Endothelial cell of umbilical vein (primary cell): ENCODE measurements around the gene ZKSCAN4. TPM values are rescaled to one million over a fixed set of nuclear protein-coding genes. Genes with fewer than 3 reads are reported as not detected.

Experiments used
- BruUV-seq: library from RNA; stranded (reverse); fragments of 400-500 nt; replicated peaks from 2 replicates; lab custom pipeline; 2021; lab: Mats Ljungman, UMichigan
- CTCF ChIA-PET: fragments of 300-600, 350-600 bp; sonication (Branson Sonifier 250); formaldehyde crosslinking; loops from one replicate; lab custom pipeline; 2021; ENCODE audit warnings: antibody characterized with exemption, inconsistent platforms; lab: Charles Lee
- POLR2A ChIA-PET: fragments of 300-600, 350-600 bp; sonication (Branson Sonifier 250); formaldehyde crosslinking; loops from one replicate; lab custom pipeline; 2021; ENCODE audit warnings: antibody characterized with exemption, inconsistent platforms; lab: Charles Lee
- DNase-seq: peaks from one replicate; pipeline ENCODE4 v3.0.0-alpha.2; 2011; ENCODE audit warnings: low read depth, low spot score
- FAIRE-seq: peaks from 2 replicates; lab custom pipeline; 2011; peaks lifted over from hg19 to GRCh38; lab: Jason Lieb, UNC
- H2AFZ ChIP-seq: 2 replicates; pipeline ENCODE4 v1.6.0; 2012; ENCODE audit warnings: low read depth, low read length, control low read depth, inconsistent platforms
- H3K27ac ChIP-seq: 2 replicates; pipeline ENCODE4 v1.5.1; 2011; ENCODE audit warnings: low read depth, mild to moderate bottlenecking, control low read depth, low read length, moderate library complexity; ENCODE audit not compliant: insufficient read depth
- H3K27me3 ChIP-seq, 2 experiments: 2 replicates each; pipeline versions ENCODE4 v1.6.0 to v1.6.1; 2011; ENCODE audit warnings: low read length in 2 of 2, mixed read lengths in 1 of 2; ENCODE audit not compliant: control insufficient read depth in 2 of 2, insufficient read depth in 2 of 2
- H3K36me3 ChIP-seq, 2 experiments: 2 replicates in 1 of 2; 3 replicates in 1 of 2; pipeline ENCODE4 v1.5.1; 2011; ENCODE audit warnings: low read length in 2 of 2, mild to moderate bottlenecking in 1 of 2, moderate library complexity in 1 of 2; ENCODE audit not compliant: control insufficient read depth in 2 of 2, insufficient read depth in 2 of 2; ENCODE audit errors: extremely low read depth in 1 of 2
- H3K4me1 ChIP-seq: 3 replicates; pipeline ENCODE4 v1.5.1; 2011; ENCODE audit warnings: mild to moderate bottlenecking, low read length; ENCODE audit not compliant: control insufficient read depth, insufficient read depth; ENCODE audit errors: extremely low read depth
- H3K4me2 ChIP-seq: 2 replicates; pipeline ENCODE4 v1.6.1; 2011; ENCODE audit warnings: low read length, control low read depth, mixed read lengths; ENCODE audit not compliant: insufficient read depth
- H3K4me3 ChIP-seq, 3 experiments: fragments of 200-600 bp in 1 of 3; sonication (generic), shearing (Covaris generic) in 1 of 3; replicated peaks in 1 of 3; 2 replicates each; pipeline ENCODE4 v1.5.1; 2011 to 2016; ENCODE audit warnings: control low read depth in 3 of 3, low read length in 3 of 3, mild to moderate bottlenecking in 2 of 3, inconsistent platforms in 1 of 3, low read depth in 1 of 3, moderate library complexity in 1 of 3; ENCODE audit not compliant: insufficient read depth in 1 of 3
- H3K79me2 ChIP-seq: 2 replicates; pipeline ENCODE4 v1.6.0; 2012; ENCODE audit warnings: low read length, inconsistent platforms; ENCODE audit not compliant: control insufficient read depth, insufficient read depth
- H3K9ac ChIP-seq: replicated peaks from 2 replicates; pipeline ENCODE3; 2011; ENCODE audit warnings: low read length, control low read depth; ENCODE audit not compliant: insufficient read depth; ENCODE audit errors: extremely low read depth
- H3K9me1 ChIP-seq: replicated peaks from 3 replicates; pipeline ENCODE4 v1.6.0; 2011; ENCODE audit warnings: mild to moderate bottlenecking, low read length; ENCODE audit not compliant: control insufficient read depth, insufficient read depth; ENCODE audit errors: extremely low read depth
- H3K9me3 ChIP-seq: replicated peaks from 2 replicates; pipeline ENCODE4 v1.5.1; 2012; ENCODE audit warnings: low read length, inconsistent platforms; ENCODE audit not compliant: control insufficient read depth, insufficient read depth
- H4K20me1 ChIP-seq: replicated peaks from 2 replicates; pipeline ENCODE3; 2011; ENCODE audit warnings: mild to moderate bottlenecking, low read length; ENCODE audit not compliant: control insufficient read depth, insufficient read depth; ENCODE audit errors: extremely low read depth
- CTCF ChIP-seq, 2 donors: IDR thresholded peaks; 1 replicate in 1 of 2; 2 replicates in 1 of 2; pipeline ENCODE4 v1.5.1; 2011; ENCODE audit warnings: low read length in 2 of 2, mild to moderate bottlenecking in 2 of 2, moderate library complexity in 2 of 2, control low read depth in 1 of 2, inconsistent platforms in 1 of 2, low read depth in 1 of 2; ENCODE audit not compliant: insufficient read depth in 1 of 2; ENCODE audit errors: extremely low read depth in 1 of 2
- EZH2 ChIP-seq: IDR thresholded peaks from 2 replicates; pipeline ENCODE4 v1.6.1; 2012; ENCODE audit warnings: borderline replicate concordance, low read depth, mild to moderate bottlenecking, moderate library complexity, low read length, inconsistent platforms; ENCODE audit not compliant: severe bottlenecking
- FOS ChIP-seq: IDR thresholded peaks from 2 replicates; pipeline ENCODE4 v1.6.1; 2011; ENCODE audit warnings: mild to moderate bottlenecking, low read length, moderate library complexity, borderline replicate concordance; ENCODE audit not compliant: insufficient read depth
- GATA2 ChIP-seq: IDR thresholded peaks from 2 replicates; pipeline ENCODE4 v1.7.0; 2011; ENCODE audit warnings: low read depth, mild to moderate bottlenecking, moderate library complexity, mixed read lengths, low read length; ENCODE audit not compliant: insufficient read length, insufficient read depth
- JUN ChIP-seq: IDR thresholded peaks from 2 replicates; pipeline ENCODE4 v1.6.1; 2011; ENCODE audit warnings: borderline replicate concordance, low read depth; ENCODE audit not compliant: insufficient read length, insufficient read depth
- MAX ChIP-seq: IDR thresholded peaks from 2 replicates; pipeline ENCODE4 v1.6.1; 2011; ENCODE audit not compliant: insufficient read depth, insufficient read length
- MYC ChIP-seq: IDR thresholded peaks from one replicate; pipeline ENCODE4 v1.6.1; 2011; ENCODE audit warnings: mild to moderate bottlenecking, low read depth, low read length
- POLR2A ChIP-seq: IDR thresholded peaks from 2 replicates; pipeline ENCODE4 v1.6.1; 2012; ENCODE audit warnings: low read depth, mild to moderate bottlenecking, control low read depth, low read length
- POLR2AphosphoS5 ChIP-seq: IDR thresholded peaks from 2 replicates; pipeline ENCODE4 v1.6.1; 2012; ENCODE audit warnings: low read depth, mild to moderate bottlenecking, control low read depth, low read length, moderate library complexity; ENCODE audit not compliant: insufficient read depth
- dilution Hi-C: fragments of 300-500 bp; cut with MboI; formaldehyde crosslinking; loops from one replicate; pipeline ENCODE4 v1.15.0; 2019; ENCODE audit warnings: low sequenced_read_pairs; ENCODE audit not compliant: extremely low pct_ligation_motif_present
- intact Hi-C: fragments of 100-400 bp; cut with micrococcal nuclease; formaldehyde crosslinking; loops from one replicate; pipeline ENCODE4 v1.10.0; 2022
- polyA plus RNA-seq, 4 experiments: library from polyadenylated mRNA; depleted of rRNA in 3 of 4; stranded (reverse) in 3 of 4; unstranded in 1 of 4; fragments of >200 nt; gene quantifications; 2 replicates each; pipeline versions ENCODE4 v1.2.1 to v1.2.3, GENCODE V29; 2011 to 2012; ENCODE audit warnings: missing spikeins in 1 of 4
- total RNA-seq: library from RNA; stranded (reverse); gene quantifications from 2 replicates; pipeline ENCODE4 v1.2.3, GENCODE V29; 2021

ZKSCAN4 gene
- total and polyA plus RNA-seq, 2 donors (not counting 3 experiments of a cell fraction or from before 2014, with no cell fraction given) = 1.3 to 3.6 TPM

- dilution Hi-C loops = no loop called here
Observed at GRCh38 chr6:28225056-28225834, 26.8 kb downstream of the ZKSCAN4 start, which contains the start of gene ZSCAN9. TSS of gene ZSCAN9 (plus strand) at chr6:28225275. CDS start at chr6:28227085, 1,810 bp downstream.

More at GRCh38 chr6:28225056-28225834, 26.8 kb downstream of the ZKSCAN4 start, which contains the start of gene ZSCAN9:
- BruUV-seq = no TSS peak
- Histone ChIP-seq H3K4me3 (peak within 1 kb of the TSS; percentile 48 to 99 (median 86)), H3K9ac (peak within 1 kb of the TSS; percentile 90), H3K36me3 (peaks cover 7 to 10% of the 10 kb centered on the region in 2 experiments), H3K27me3 (no peaks in the 10 kb centered on the region), H3K79me2 (peaks cover 17% of the 10 kb centered on the region), H4K20me1 (no peaks in the 10 kb centered on the region), H3K9me1 (no peaks in the 10 kb centered on the region), H2AFZ (peak within 1 kb of the TSS; percentile 90), H3K4me1 (peaks cover 10% of the 10 kb centered on the region), H3K27ac (peak within 1 kb of the TSS; percentile 77), H3K4me2 (peak within 1 kb of the TSS; percentile 98), H3K9me3 (no peaks in the 10 kb centered on the region)
- TF ChIP-seq CTCF (IDR thresholded peaks at IDR 0.05; ENCODE audit: extremely low read depth in 1 of 2, insufficient read depth in 1 of 2, low read depth in 1 of 2, low read length in 2 of 2) (no peak), GATA2 (no peak), MAX (no peak), EZH2 (no peak), POLR2AphosphoS5 (peak; percentile 59), MYC (peak; percentile 46), JUN (peak; percentile 10), FOS (peak; percentile 47), POLR2A (peak; percentile 82)
- DNase-seq (peak; percentile 89), FAIRE-seq (peak; percentile 78)
- POLR2A ChIA-PET = interaction anchor here (0.6 to 1.3 kb wide), 2 partner anchors 84 to 134 kb away, joined by 3 read pairs; partner anchors contain the start of gene ZKSCAN8
- intact Hi-C loops = loop anchor here (1.0 to 10.0 kb wide), 9 partner anchors 27 to 750 kb away; partner anchors contain the start of genes PGBD1, ZKSCAN4, ZKSCAN8 and ZNF165
- CTCF ChIA-PET = interaction anchor here (2.3 to 3.2 kb wide), 2 partner anchors 27 to 131 kb away, joined by 7 to 11 read pairs; partner anchors contain the start of gene ZKSCAN4
